OCI-LY7 (cell line): Measurements from ENCODE around the gene SP100. TPM values are rescaled to one million over a fixed set of nuclear protein-coding genes. Genes with fewer than 3 reads are reported as not detected.
A peak's percentile ranks its signal among the peaks of the same experiment; 100 is the strongest.
"Not testable (repeated sequence)": the region's sequence is repeated elsewhere in the genome, so short reads cannot be mapped to it uniquely, and the experiment has no call there.

ENCODE experiments used
- BruUV-seq: library from RNA; stranded (reverse); fragments of 400-500 nt; replicated peaks from 2 replicates; lab custom pipeline; 2021; lab: Mats Ljungman, UMichigan
- CTCF ChIA-PET: fragments of 300-600 bp; sonication (Branson Sonifier 250); formaldehyde crosslinking; loops from one replicate; lab custom pipeline; 2022; ENCODE audit warnings: antibody characterized with exemption; ENCODE audit not compliant: unreplicated experiment; lab: Charles Lee
- POLR2A ChIA-PET: fragments of 300-600 bp; sonication (Branson Sonifier 250); formaldehyde crosslinking; loops from one replicate; lab custom pipeline; 2022; ENCODE audit warnings: antibody characterized with exemption; lab: Charles Lee
- DNase-seq: peaks from one replicate; pipeline ENCODE4 v3.0.0-alpha.2; 2015; ENCODE audit warnings: low spot score
- H2AFZ ChIP-seq: fragments of 200-600 bp; sonication (generic), shearing (Covaris generic); 2 replicates; pipeline ENCODE4 v1.6.1; 2014; ENCODE audit warnings: mild to moderate bottlenecking, antibody characterized with exemption, low read length, moderate library complexity
- H3K27ac ChIP-seq: fragments of 200-600 bp; sonication (generic); 2 replicates; pipeline ENCODE4 v1.5.1; 2014; ENCODE audit warnings: mixed run types, low read depth, mild to moderate bottlenecking, moderate library complexity, low read length, inconsistent platforms; ENCODE audit not compliant: poor library complexity, severe bottlenecking
- H3K36me3 ChIP-seq: fragments of 200-600 bp; sonication (generic); 2 replicates; pipeline ENCODE4 v1.6.1; 2014; ENCODE audit warnings: mild to moderate bottlenecking, antibody characterized with exemption, low read length, moderate library complexity, mixed read lengths; ENCODE audit not compliant: insufficient read depth
- H3K4me1 ChIP-seq: fragments of 200-600 bp; sonication (generic); 2 replicates; pipeline ENCODE4 v1.5.1; 2014; ENCODE audit warnings: mild to moderate bottlenecking, low read length; ENCODE audit not compliant: insufficient read depth, poor library complexity, severe bottlenecking
- H3K4me2 ChIP-seq: fragments of 200-600 bp; sonication (generic); 2 replicates; pipeline ENCODE4 v1.6.1; 2014; ENCODE audit warnings: mild to moderate bottlenecking, low read length
- H3K4me3 ChIP-seq: fragments of 200-600 bp; sonication (generic); 2 replicates; pipeline ENCODE4 v1.5.1; 2014; ENCODE audit warnings: mild to moderate bottlenecking, low read depth, low read length; ENCODE audit not compliant: poor library complexity, severe bottlenecking
- H3K79me2 ChIP-seq: fragments of 200-600 bp; sonication (generic); 2 replicates; pipeline ENCODE4 v1.6.1; 2016; ENCODE audit warnings: low read depth, mild to moderate bottlenecking, low read length, moderate library complexity, mixed read lengths; ENCODE audit not compliant: insufficient read depth
- H3K9me2 ChIP-seq: fragments of 200-600 bp; sonication (generic); 2 replicates; pipeline ENCODE4 v1.6.1; 2016; ENCODE audit warnings: mild to moderate bottlenecking, low read length, mixed read lengths; ENCODE audit not compliant: insufficient read depth
- H3K9me3 ChIP-seq: fragments of 200-600 bp; sonication (generic); 2 replicates; pipeline ENCODE4 v1.6.1; 2014; ENCODE audit warnings: mild to moderate bottlenecking, mixed run types, low read length, mixed read lengths
- H4K20me1 ChIP-seq: fragments of 200-600 bp; sonication (generic); 2 replicates; pipeline ENCODE4 v1.6.1; 2014; ENCODE audit warnings: mild to moderate bottlenecking, antibody characterized with exemption, low read length, moderate library complexity, mixed read lengths; ENCODE audit not compliant: insufficient read depth
- EZH2phosphoT487 ChIP-seq: fragments of 200-600 bp; sonication (generic); IDR thresholded peaks from 2 replicates; pipeline ENCODE4 v1.6.1; 2018; ENCODE audit warnings: low read depth, borderline replicate concordance, mild to moderate bottlenecking, mixed run types, antibody characterized with exemption, low read length, moderate library complexity, mixed read lengths
- intact Hi-C: fragments of 100-400 bp; cut with micrococcal nuclease; formaldehyde crosslinking; loops from one replicate; pipeline ENCODE4 v1.10.0; 2022; ENCODE audit not compliant: unreplicated experiment
- total RNA-seq, 2 experiments: library from RNA; depleted of rRNA in 1 of 2; stranded (reverse); fragments of >200 nt in 1 of 2; shearing (Covaris generic) in 1 of 2; gene quantifications; 2 replicates each; pipeline ENCODE4 v1.2.3, GENCODE V29; 2014 to 2022
- TF ChIP-seq, protein P1 (sequence below): fragments of 200-600 bp; sonication (generic); conservative IDR thresholded peaks from 2 replicates; pipeline ENCODE4 v1.5.1; 2014; ENCODE audit warnings: mild to moderate bottlenecking, antibody characterized with exemption, low read length, moderate library complexity, mixed read lengths

The SP100 gene
- total RNA-seq, 2 experiments from 2014 or later, result 44.6 to 54.5 TPM

DNA sequence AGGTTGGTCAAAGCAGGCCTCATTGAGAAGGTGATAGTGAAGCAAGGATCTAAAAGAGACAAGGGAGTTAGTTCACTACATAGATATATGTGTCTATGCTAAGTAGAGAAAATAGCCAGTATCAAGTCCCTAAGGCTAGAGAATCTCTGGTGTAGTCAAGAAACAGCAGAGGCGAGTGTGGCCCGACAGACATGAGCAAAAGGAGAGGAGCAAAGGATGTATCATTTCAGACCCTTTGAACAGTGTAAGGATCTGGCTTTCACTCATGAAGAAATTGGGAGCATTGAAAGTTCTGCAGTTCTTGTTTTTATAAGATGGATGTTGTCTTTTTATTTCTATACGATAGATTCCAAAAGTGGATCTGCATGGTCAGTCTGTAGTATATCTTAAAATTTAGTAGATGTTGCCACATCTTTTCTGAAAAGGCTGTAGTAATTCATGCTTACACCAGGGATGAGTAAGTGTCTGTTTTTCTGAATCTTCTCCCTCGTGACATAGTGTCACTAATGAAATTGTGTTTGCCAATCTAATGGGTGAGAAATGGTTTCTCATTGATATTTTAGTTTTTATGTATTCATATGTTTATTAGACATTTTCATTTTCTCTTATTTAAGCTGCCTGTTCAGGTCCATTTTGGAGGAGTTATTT lies 18.8 kb downstream of the SP100 start:
- no peak overlapping the region for H3K27ac ChIP-seq
- TF ChIP-seq EZH2phosphoT487, result no peak
- TF ChIP-seq, protein P1, sequence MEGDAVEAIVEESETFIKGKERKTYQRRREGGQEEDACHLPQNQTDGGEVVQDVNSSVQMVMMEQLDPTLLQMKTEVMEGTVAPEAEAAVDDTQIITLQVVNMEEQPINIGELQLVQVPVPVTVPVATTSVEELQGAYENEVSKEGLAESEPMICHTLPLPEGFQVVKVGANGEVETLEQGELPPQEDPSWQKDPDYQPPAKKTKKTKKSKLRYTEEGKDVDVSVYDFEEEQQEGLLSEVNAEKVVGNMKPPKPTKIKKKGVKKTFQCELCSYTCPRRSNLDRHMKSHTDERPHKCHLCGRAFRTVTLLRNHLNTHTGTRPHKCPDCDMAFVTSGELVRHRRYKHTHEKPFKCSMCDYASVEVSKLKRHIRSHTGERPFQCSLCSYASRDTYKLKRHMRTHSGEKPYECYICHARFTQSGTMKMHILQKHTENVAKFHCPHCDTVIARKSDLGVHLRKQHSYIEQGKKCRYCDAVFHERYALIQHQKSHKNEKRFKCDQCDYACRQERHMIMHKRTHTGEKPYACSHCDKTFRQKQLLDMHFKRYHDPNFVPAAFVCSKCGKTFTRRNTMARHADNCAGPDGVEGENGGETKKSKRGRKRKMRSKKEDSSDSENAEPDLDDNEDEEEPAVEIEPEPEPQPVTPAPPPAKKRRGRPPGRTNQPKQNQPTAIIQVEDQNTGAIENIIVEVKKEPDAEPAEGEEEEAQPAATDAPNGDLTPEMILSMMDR, result no peak
- peaks cover 61% of the 10 kb centered on the region for H3K36me3 ChIP-seq
- POLR2A ChIA-PET, result interaction anchor here (0.5 to 1.5 kb wide), 4 partner anchors 13 to 1238 kb away, joined by 3 to 5 read pairs (median 3); no protein-coding TSS in a partner anchor
- no peak overlapping the region for H3K4me3 ChIP-seq
- BruUV-seq, result no TSS peak
- no peaks in the 10 kb centered on the region for H3K9me2 ChIP-seq
- peaks cover 19% of the 10 kb centered on the region for H3K4me1 ChIP-seq
- intact Hi-C loops, result no loop called here
- no peaks in the 10 kb centered on the region for H4K20me1 ChIP-seq
- H3K79me2 ChIP-seq, result peaks cover 40% of the 10 kb centered on the region; the same call in 1 of the 2 replicates
- H2AFZ ChIP-seq, result no peak overlapping the region
- no peak for DNase-seq
- H3K4me2 ChIP-seq, result no peak overlapping the region
- peaks cover 36% of the 10 kb centered on the region for H3K9me3 ChIP-seq
- CTCF ChIA-PET, result no interaction called here

DNA sequence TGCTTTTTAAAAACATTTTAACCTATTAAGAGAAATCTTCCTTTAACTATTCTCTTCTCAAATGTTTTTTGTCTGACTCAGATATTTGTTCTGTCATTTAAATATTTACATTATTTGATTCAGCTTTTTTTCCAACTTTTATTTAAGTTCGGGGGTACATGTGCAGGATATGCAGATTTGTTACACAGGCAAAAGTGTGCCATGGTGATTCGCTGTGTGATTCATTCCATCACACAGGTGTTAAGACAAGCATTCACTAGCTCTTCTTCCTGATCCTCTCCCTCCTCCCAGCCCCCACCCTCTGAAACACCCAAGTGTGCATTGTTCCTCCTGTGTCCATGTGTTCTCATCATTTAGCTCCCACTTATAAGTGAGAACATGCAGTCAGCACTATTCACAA lies 19.4 kb downstream of the SP100 start:
- no peak overlapping the region for H3K27ac ChIP-seq
- no peaks in the 10 kb centered on the region for H3K9me2 ChIP-seq
- H3K9me3 ChIP-seq, result peaks cover 31% of the 10 kb centered on the region
- no peak overlapping the region for H3K4me3 ChIP-seq
- ChIA-PET POLR2A (interaction anchor here (0.6 to 1.5 kb wide), 4 partner anchors 11 to 24 kb away, joined by 3 to 5 read pairs (median 4); no protein-coding TSS in a partner anchor), CTCF (interaction anchor here (0.6 kb wide), 1 partner anchor 12 kb away, joined by 12 read pairs; no protein-coding TSS in a partner anchor)
- no peaks in the 10 kb centered on the region for H4K20me1 ChIP-seq
- no peak overlapping the region for H2AFZ ChIP-seq
- peaks cover 22% of the 10 kb centered on the region for H3K4me1 ChIP-seq
- BruUV-seq, result no TSS peak
- H3K79me2 ChIP-seq, result peaks cover 40% of the 10 kb centered on the region; the same call in 1 of the 2 replicates
- TF ChIP-seq EZH2phosphoT487, result no peak
- TF ChIP-seq, protein P1, result no peak
- H3K4me2 ChIP-seq, result no peak overlapping the region
- peaks cover 55% of the 10 kb centered on the region for H3K36me3 ChIP-seq
- intact Hi-C loops, result no loop called here
- DNase-seq, result no peak

DNA sequence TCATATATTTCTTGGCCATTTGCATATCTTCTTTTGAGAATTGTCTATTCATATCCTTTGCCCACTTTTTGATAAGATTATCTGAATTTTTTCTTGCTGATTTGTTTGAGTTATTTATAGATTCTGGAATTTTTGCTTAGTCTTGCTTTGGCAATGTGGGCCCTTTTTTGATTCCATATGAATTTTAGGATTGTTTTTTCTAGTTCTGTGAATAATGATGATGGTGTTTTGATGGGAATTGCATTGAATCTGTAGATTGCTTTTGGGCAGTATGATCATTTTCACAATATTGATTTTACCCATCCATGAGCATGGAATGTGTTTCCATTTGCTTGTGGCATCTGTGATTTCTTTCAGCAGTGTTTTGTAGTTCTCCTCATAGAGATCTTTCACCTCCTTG lies 23.1 kb downstream of the SP100 start:
- BruUV-seq, H3K9me2 ChIP-seq, POLR2A ChIA-PET, H4K20me1 ChIP-seq, CTCF ChIA-PET, DNase-seq, H3K27ac ChIP-seq, intact Hi-C loops: not testable (repeated sequence)
- peak overlapping the region; percentile 25 for H3K4me3 ChIP-seq
- peak overlapping the region; percentile 62 for H3K4me2 ChIP-seq
- peaks cover 13% of the 10 kb centered on the region for H3K4me1 ChIP-seq
- H3K9me3 ChIP-seq, result peaks cover 14% of the 10 kb centered on the region; the same call in 1 of the 2 replicates
- H3K36me3 ChIP-seq, result peaks cover 54% of the 10 kb centered on the region
- H2AFZ ChIP-seq, result peak overlapping the region; percentile 16; the same call in 1 of the 2 replicates
- H3K79me2 ChIP-seq, result peaks cover 35% of the 10 kb centered on the region; the same call in 1 of the 2 replicates
